HepG2 (cell line): ENCODE measurements around the gene MFN2. TPM values are rescaled to one million over a fixed set of nuclear protein-coding genes. Genes with fewer than 3 reads are reported as not detected.

Experiments
- CEBPB ChIP-seq: IDR thresholded peaks from 2 replicates; pipeline ENCODE4 v1.6.1; 2011; ENCODE audit warnings: low read depth, low read length, improper control_type of control experiment, borderline replicate concordance
- HIC2 ChIP-seq: sonication (generic); formaldehyde crosslinking; IDR thresholded peaks from 2 replicates; pipeline ENCODE4 v1.9.0; 2022; ENCODE audit warnings: low read depth, missing genetic modification reagents
- HMGXB3 ChIP-seq: sonication (generic); formaldehyde crosslinking; IDR thresholded peaks from 2 replicates; pipeline ENCODE4 v1.4.0; 2020; ENCODE audit warnings: missing genetic modification reagents, borderline replicate concordance
- KMT2A ChIP-seq: sonication (generic); formaldehyde crosslinking; IDR thresholded peaks from 2 replicates; pipeline ENCODE4 v1.4.0; 2020; ENCODE audit warnings: missing genetic modification reagents
- MBNL3 ChIP-seq: fragments of 250-450 bp; sonication (Bioruptor Pico); conservative IDR thresholded peaks from 2 replicates; pipeline ENCODE4 v1.8.0; 2022; ENCODE audit warnings: mild to moderate bottlenecking, inconsistent platforms
- NR2F2 ChIP-seq: IDR thresholded peaks from 2 replicates; pipeline ENCODE4 v1.6.1; 2012; ENCODE audit warnings: low read depth, inconsistent platforms, borderline replicate concordance
- NRL ChIP-seq: sonication (generic); formaldehyde crosslinking; IDR thresholded peaks from 2 replicates; pipeline ENCODE4 v1.5.0; 2020; ENCODE audit warnings: missing genetic modification reagents, mild to moderate bottlenecking, moderate library complexity, borderline replicate concordance
- ONECUT2 ChIP-seq: sonication (generic); formaldehyde crosslinking; IDR thresholded peaks from 2 replicates; pipeline ENCODE4 v1.4.0; 2020; ENCODE audit warnings: missing genetic modification reagents
- POLR2G ChIP-seq: fragments of 200-400 bp; formaldehyde crosslinking; IDR thresholded peaks from 2 replicates; pipeline ENCODE4 v1.6.1; 2018; ENCODE audit warnings: mild to moderate bottlenecking, low read depth, low read length, moderate library complexity
- SOX5 ChIP-seq: IDR thresholded peaks from 2 replicates; pipeline ENCODE4 v1.6.1; 2016; ENCODE audit warnings: borderline replicate concordance
- SP140L ChIP-seq: sonication (generic); formaldehyde crosslinking; IDR thresholded peaks from 2 replicates; pipeline ENCODE4 v1.4.0; 2020; ENCODE audit warnings: missing genetic modification reagents, borderline replicate concordance
- ZBTB20 ChIP-seq: sonication (generic); formaldehyde crosslinking; IDR thresholded peaks from 2 replicates; pipeline ENCODE4 v1.8.1; 2023; ENCODE audit warnings: missing genetic modification reagents, low read depth, mild to moderate bottlenecking, borderline replicate concordance
- ZFP82 ChIP-seq: sonication (generic); formaldehyde crosslinking; IDR thresholded peaks from 2 replicates; pipeline ENCODE4 v1.5.1; 2020; ENCODE audit warnings: mild to moderate bottlenecking, missing genetic modification reagents, borderline replicate concordance
- ZNF10 ChIP-seq: sonication (generic); formaldehyde crosslinking; IDR thresholded peaks from 2 replicates; pipeline ENCODE4 v1.4.0; 2020; ENCODE audit warnings: mild to moderate bottlenecking, low read depth, missing genetic modification reagents, borderline replicate concordance
- ZNF121 ChIP-seq: sonication (generic); formaldehyde crosslinking; IDR thresholded peaks from 2 replicates; pipeline ENCODE4 v1.5.0; 2020; ENCODE audit warnings: mild to moderate bottlenecking, missing genetic modification reagents
- ZNF788 ChIP-seq: sonication (generic); formaldehyde crosslinking; IDR thresholded peaks from 2 replicates; pipeline ENCODE4 v1.5.0; 2020; ENCODE audit warnings: mild to moderate bottlenecking, missing genetic modification reagents, borderline replicate concordance
- polyA plus RNA-seq, 8 experiments: library from polyadenylated mRNA; depleted of rRNA in 3 of 8; stranded (reverse) in 7 of 8; unstranded in 1 of 8; fragments of >200 nt; fragmentation: Illumina TruSeq in 4 of 8; extraction: Trizol in 4 of 8; gene quantifications; 2 replicates each; pipeline versions ENCODE4 v1.2.1 to v1.2.3, GENCODE V29; 2011 to 2016; ENCODE audit warnings: low read depth in 4 of 8, missing spikeins in 1 of 8, mixed read lengths in 1 of 8; ENCODE audit not compliant: insufficient read depth in 1 of 8
- total RNA-seq, 5 experiments: library from RNA; depleted of rRNA; stranded (reverse); fragments of >200 nt; fragmentation: Illumina TruSeq; extraction: Trizol; gene quantifications; 2 replicates each; pipeline ENCODE4 v1.2.3, GENCODE V29; 2016; ENCODE audit warnings: low read depth in 1 of 5
- TF ChIP-seq, protein P1 (sequence below): IDR thresholded peaks from 2 replicates; pipeline ENCODE4 v1.6.1; 2016
- TF ChIP-seq, protein P2 (sequence below): sonication (generic); formaldehyde crosslinking; IDR thresholded peaks from 2 replicates; pipeline ENCODE4 v1.4.0; 2020; ENCODE audit warnings: missing genetic modification reagents

Gene MFN2
- total and polyA plus RNA-seq, 2 of the 13 experiments (the other 11 are each of a cell fraction or from before 2014, with no cell fraction given) = 38.7 to 60.9 TPM

DNA sequence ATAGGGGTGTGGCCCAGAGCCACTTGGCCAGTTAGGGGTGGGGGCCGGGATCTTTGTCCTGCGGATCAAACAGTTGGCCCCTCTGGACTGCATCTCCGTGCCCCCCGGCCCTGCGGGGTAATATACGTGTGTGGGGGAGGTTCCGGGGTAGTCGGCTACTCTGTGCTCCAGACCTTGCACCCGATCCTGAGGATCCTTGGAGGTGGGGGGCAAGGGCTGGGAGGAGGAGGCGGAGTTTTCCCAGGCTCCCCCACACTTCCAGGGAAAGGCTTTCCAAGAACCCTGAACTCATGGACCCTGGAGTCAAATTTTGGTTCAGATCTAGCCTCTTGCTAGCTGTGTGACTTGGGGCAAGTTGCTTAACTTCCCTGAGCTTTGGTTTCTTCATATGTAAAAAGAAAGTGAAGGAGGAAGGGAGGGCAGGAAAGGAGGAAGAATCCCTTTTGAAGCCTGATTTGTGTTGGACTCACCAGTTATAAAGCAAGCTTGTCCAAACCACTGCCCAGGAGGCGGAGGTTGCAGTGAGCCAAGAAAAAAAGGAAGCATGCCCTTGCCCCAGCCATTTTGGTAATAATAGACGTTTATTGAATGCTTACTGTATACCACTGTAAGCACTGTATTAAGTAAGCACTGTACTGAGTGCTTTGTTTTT lies 39.7 kb downstream of the MFN2 start (continued):
- TF ChIP-seq, protein P1, sequence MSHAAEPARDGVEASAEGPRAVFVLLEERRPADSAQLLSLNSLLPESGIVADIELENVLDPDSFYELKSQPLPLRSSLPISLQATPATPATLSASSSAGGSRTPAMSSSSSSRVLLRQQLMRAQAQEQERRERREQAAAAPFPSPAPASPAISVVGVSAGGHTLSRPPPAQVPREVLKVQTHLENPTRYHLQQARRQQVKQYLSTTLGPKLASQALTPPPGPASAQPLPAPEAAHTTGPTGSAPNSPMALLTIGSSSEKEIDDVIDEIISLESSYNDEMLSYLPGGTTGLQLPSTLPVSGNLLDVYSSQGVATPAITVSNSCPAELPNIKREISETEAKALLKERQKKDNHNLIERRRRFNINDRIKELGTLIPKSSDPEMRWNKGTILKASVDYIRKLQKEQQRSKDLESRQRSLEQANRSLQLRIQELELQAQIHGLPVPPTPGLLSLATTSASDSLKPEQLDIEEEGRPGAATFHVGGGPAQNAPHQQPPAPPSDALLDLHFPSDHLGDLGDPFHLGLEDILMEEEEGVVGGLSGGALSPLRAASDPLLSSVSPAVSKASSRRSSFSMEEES (CRISPR knock-in tag) = no peak
- TF ChIP-seq NRL (no peak), ZBTB20 (CRISPR knock-in tag) (no peak), ZNF121 (CRISPR knock-in tag) (no peak), SP140L (CRISPR knock-in tag) (no peak), NR2F2 (no peak; the same call in 1 of the 2 replicates), ONECUT2 (no peak), POLR2G (no peak), ZFP82 (CRISPR knock-in tag) (no peak), SOX5 (CRISPR knock-in tag) (no peak), KMT2A (no peak), ZNF10 (CRISPR knock-in tag) (no peak), MBNL3 (CRISPR knock-in tag) (no peak), HMGXB3 (CRISPR knock-in tag) (no peak), HIC2 (CRISPR knock-in tag) (no peak), CEBPB (no peak), ZNF788 (CRISPR knock-in tag) (no peak; the same call in 1 of the 2 replicates)
- TF ChIP-seq, protein P2, sequence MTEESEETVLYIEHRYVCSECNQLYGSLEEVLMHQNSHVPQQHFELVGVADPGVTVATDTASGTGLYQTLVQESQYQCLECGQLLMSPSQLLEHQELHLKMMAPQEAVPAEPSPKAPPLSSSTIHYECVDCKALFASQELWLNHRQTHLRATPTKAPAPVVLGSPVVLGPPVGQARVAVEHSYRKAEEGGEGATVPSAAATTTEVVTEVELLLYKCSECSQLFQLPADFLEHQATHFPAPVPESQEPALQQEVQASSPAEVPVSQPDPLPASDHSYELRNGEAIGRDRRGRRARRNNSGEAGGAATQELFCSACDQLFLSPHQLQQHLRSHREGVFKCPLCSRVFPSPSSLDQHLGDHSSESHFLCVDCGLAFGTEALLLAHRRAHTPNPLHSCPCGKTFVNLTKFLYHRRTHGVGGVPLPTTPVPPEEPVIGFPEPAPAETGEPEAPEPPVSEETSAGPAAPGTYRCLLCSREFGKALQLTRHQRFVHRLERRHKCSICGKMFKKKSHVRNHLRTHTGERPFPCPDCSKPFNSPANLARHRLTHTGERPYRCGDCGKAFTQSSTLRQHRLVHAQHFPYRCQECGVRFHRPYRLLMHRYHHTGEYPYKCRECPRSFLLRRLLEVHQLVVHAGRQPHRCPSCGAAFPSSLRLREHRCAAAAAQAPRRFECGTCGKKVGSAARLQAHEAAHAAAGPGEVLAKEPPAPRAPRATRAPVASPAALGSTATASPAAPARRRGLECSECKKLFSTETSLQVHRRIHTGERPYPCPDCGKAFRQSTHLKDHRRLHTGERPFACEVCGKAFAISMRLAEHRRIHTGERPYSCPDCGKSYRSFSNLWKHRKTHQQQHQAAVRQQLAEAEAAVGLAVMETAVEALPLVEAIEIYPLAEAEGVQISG (CRISPR knock-in tag) = no peak
